Measurements from ENCODE around the gene CYP3A4. TPM values are rescaled to one million over a fixed set of nuclear protein-coding genes. Genes with fewer than 3 reads are reported as not detected.

Gene CYP3A4
- total and polyA plus RNA-seq, 2 of the 13 experiments (the other 11 are each of a cell fraction or from before 2014, with no cell fraction given): 0.11 to 0.24 TPM

GRCh38 chr7:99768471-99768870 is 15.5 kb downstream of the CYP3A4 start:
- intact Hi-C loops (cut with micrococcal nuclease; ENCODE audit: unreplicated experiment): no loop called here
- BruUV-seq (replicated peaks): no TSS peak

More at GRCh38 chr7:99768471-99768870, 15.5 kb downstream of the CYP3A4 start:
- 100% methylated on average over 2 of the region's 2 CpGs for WGBS (ENCODE audit: low lambda C conversion rate)
- no peaks in the 10 kb centered on the region; a peak in 1 of 5 replicates for H3K36me3 ChIP-seq (replicated peaks in 1 of 2; ENCODE audit: control insufficient read depth in 1 of 2, insufficient read depth in 2 of 2, low read length in 2 of 2)
- ChIA-PET POLR2A (no interaction called here), CTCF (ENCODE audit: low intra/inter-chr PET ratio, low total read pairs) (no interaction called here)
- TF ChIP-seq ZHX2 (IDR thresholded peaks at IDR 0.05; ENCODE audit: low read depth): no peak
- TF ChIP-seq ZHX2 (CRISPR knock-in tag; IDR thresholded peaks at IDR 0.05; ENCODE audit: borderline replicate concordance): no peak
- no peak for TF ChIP-seq RXRB (CRISPR knock-in tag; IDR thresholded peaks at IDR 0.05; ENCODE audit: borderline replicate concordance)
- no peak for TF ChIP-seq NFKB2 (CRISPR knock-in tag; IDR thresholded peaks at IDR 0.05; ENCODE audit: borderline replicate concordance)
- no peak for TF ChIP-seq DR1 (CRISPR knock-in tag; IDR thresholded peaks at IDR 0.05)
- no peak for TF ChIP-seq FOXP4 (CRISPR knock-in tag; IDR thresholded peaks at IDR 0.05)
- no peak for TF ChIP-seq ZNF468 (CRISPR knock-in tag; IDR thresholded peaks at IDR 0.05)
- no peak for TF ChIP-seq RFX5 (IDR thresholded peaks at IDR 0.05; ENCODE audit: low read depth, low read length)
- TF ChIP-seq RBM39 (IDR thresholded peaks at IDR 0.05; ENCODE audit: low read depth, low read length, poor library complexity, severe bottlenecking): no peak
- no peak for TF ChIP-seq DNMT1 (CRISPR knock-in tag; IDR thresholded peaks at IDR 0.05)
- no peak for TF ChIP-seq ZNF709 (CRISPR knock-in tag; IDR thresholded peaks at IDR 0.05)
- TF ChIP-seq ELF3 (CRISPR knock-in tag; IDR thresholded peaks at IDR 0.05): no peak
- no peak for TF ChIP-seq SOX5 (CRISPR knock-in tag; IDR thresholded peaks at IDR 0.05; ENCODE audit: borderline replicate concordance)
- in situ Hi-C loops (cut with HindIII; ENCODE audit: extremely low pct_ligation_motif_present, low pct_unique_long_range_greater_than_20kb): no loop called here
- no peak overlapping the region for H3K4me2 ChIP-seq (ENCODE audit: low read depth, low read length)
- no peak for FAIRE-seq
- no peak overlapping the region for H3K9ac ChIP-seq (ENCODE audit: insufficient read depth, low read depth, low read length)
- peaks cover 10% of the 10 kb centered on the region; the same call in 1 of the 2 replicates for H3K9me3 ChIP-seq (ENCODE audit: low read length)
- no peak overlapping the region for H2AFZ ChIP-seq (ENCODE audit: low read length)
- H3K27ac ChIP-seq (ENCODE audit: extremely low read length, insufficient read depth, low read length): no peak overlapping the region
- H3K27me3 ChIP-seq (ENCODE audit: control insufficient read depth in 1 of 2, insufficient read depth in 2 of 2, low read length in 2 of 2): no peaks in the 10 kb centered on the region
- DNase-seq (ENCODE audit: low spot score): no peak
- H4K20me1 ChIP-seq (ENCODE audit: insufficient read depth, low read length): no peaks in the 10 kb centered on the region
- no peak overlapping the region for H3K4me3 ChIP-seq (replicated peaks in 1 of 3; ENCODE audit: insufficient read depth in 1 of 3, low read depth in 2 of 3, low read length in 3 of 3)
- no peaks in the 10 kb centered on the region for H3K79me2 ChIP-seq (ENCODE audit: insufficient read depth, low read length)
- ATAC-seq: no peak
- peaks cover 21% of the 10 kb centered on the region for H3K4me1 ChIP-seq (ENCODE audit: insufficient read depth, low read length)

All from HepG2 (cell line).